ENCODE data around the gene SELE.

SELE gene

DNA sequence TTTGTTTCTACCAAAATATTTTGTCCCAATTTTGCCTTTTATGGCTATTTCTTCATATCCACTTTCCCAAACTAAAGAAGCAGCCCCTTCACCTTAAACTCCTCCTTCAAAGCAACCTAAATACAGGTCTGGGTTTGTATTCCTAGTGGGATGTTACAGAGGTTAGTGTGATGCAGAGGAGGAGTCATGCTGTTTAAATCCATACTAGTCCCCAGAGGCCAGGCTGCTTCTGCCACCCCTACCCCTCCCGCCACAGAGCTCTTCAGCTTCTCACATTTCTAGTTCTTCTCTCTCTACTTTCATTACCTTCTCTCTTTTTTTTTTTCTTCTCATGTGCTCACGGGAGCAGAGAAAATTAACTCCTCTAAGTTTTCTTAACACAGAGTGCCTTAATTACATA, 51.8 kb downstream of the SELE start:
- DNase-seq: no peak

GRCh38 chr1:169681140-169681539, 52.7 kb downstream of the SELE start:
- no peak for DNase-seq

DNA sequence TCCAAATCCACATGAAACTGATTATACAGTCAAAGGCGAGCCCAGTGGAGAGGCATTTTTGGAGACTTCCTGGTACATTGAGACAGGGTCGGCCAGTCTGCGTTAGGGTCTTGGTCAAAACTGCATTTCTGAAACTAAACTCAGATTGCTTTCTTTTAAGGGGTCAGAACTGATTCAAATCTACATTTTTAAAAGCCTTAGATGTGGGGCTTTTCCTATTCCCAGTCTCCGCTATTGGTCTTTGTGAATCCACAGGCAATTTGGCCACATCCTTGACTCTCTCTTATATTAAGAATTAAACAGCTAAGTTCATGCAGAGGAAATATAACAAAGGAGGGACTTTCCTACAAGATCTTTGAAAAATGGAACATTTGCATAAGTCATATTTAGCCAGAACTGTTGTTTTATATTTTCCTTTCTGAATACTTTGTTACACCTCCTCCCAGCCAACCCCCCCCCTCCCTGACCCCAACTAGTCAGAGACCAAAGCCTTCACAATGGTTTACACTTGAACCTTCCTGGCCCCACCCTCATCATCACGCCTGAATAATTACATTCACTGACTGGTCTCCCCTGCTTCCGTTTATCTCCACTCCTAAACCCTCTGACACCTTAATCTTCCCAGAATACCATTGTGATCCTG, 53.4 kb downstream of the SELE start:
- DNase-seq: no peak

DNA sequence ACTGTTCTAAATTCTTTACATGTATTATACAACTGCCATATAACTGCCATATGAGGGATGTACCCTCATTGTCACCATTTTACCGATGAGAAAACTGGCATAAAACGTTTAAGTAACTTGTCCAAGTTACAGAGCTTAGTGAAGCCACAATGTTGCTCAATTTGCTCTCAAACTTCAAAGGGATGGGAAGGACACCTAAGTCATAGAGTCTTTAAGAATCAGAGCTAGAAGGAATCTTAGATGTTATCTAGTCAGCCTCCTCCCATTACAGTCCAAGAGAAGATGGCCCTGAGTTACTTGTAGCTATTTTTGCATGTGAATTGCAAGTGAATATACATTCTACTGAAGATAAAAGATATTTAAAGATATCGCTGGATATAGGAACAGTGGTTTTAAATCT, 54.2 kb downstream of the SELE start:
- DNase-seq: no peak

- no peak for DNase-seq
Observed at GRCh38 chr1:169676001-169676400, 57.9 kb downstream of the SELE start.
